ENCODE measurements around the gene PLEKHH1.

DNA sequence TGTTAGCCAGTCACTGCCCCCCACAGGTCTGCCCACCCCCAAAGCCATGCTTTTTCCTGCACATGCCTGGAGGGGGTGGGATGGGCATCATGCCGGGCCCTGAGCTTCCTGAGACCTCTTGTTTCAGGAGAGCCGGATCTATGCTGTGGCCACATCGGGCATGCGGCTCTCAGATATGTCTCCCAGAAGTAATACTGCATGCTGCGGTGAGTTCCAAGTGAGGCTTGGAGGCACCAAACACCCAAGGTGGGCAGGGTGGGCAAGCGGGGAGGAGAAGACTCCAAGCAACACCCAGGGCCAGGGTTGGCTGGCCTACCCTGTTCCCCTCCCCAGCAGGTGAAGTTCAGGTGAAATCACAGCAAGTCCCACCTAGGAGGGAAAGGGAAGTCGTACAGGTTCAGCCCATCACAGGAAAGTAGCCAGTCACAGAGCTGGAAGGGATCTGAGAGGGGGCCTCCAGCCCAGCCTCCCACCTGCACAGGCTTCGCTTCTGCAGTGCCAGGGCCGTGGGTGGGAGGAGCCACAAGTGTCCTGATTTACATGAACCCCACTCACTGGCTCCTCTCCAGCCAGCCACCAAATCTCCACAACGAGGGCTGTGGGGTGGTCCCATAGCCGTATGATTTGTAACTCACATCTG, 36.0 kb downstream of the PLEKHH1 start:
- TF ChIP-seq EZH2phosphoT487 (IDR thresholded peaks at IDR 0.05; ENCODE audit: borderline replicate concordance, low read length) (no peak), CTCF (IDR thresholded peaks at IDR 0.05; ENCODE audit: low read depth, low read length, poor library complexity, severe bottlenecking) (no peak)

Measured in DOHH2 (cell line).